Glutamatergic neuron (in vitro differentiated cells): Measurements from ENCODE around the gene GLRA3. TPM values are rescaled to one million over a fixed set of nuclear protein-coding genes. Genes with fewer than 3 reads are reported as not detected.

Source experiments
- DNase-seq: peaks from one replicate; pipeline ENCODE4 v3.0.0; 2022
- H3K27ac Mint-ChIP-seq: one replicate; pipeline ENCODE4 v1.8.0; 2020; ENCODE audit warnings: mild to moderate bottlenecking, mixed read lengths, inconsistent platforms; ENCODE audit not compliant: unreplicated experiment
- H3K27me3 Mint-ChIP-seq: one replicate; pipeline ENCODE4 v1.8.0; 2020; ENCODE audit warnings: mild to moderate bottlenecking, moderate library complexity, mixed read lengths, inconsistent platforms; ENCODE audit not compliant: unreplicated experiment
- H3K36me3 Mint-ChIP-seq: one replicate; pipeline ENCODE4 v1.8.0; 2020; ENCODE audit warnings: mild to moderate bottlenecking, mixed read lengths, inconsistent platforms; ENCODE audit not compliant: unreplicated experiment
- H3K4me1 Mint-ChIP-seq: one replicate; pipeline ENCODE4 v1.8.0; 2020; ENCODE audit warnings: mild to moderate bottlenecking, low read depth, mixed read lengths, inconsistent platforms; ENCODE audit not compliant: unreplicated experiment
- H3K4me3 Mint-ChIP-seq: one replicate; pipeline ENCODE4 v1.8.0; 2020; ENCODE audit warnings: mild to moderate bottlenecking, mixed read lengths, inconsistent platforms; ENCODE audit not compliant: unreplicated experiment
- H3K9me3 Mint-ChIP-seq: one replicate; pipeline ENCODE4 v1.8.0; 2020; ENCODE audit warnings: mild to moderate bottlenecking, moderate library complexity, mixed read lengths, inconsistent platforms; ENCODE audit not compliant: unreplicated experiment
- CTCF ChIP-seq: fragments of 200-600 bp; sonication (generic); IDR thresholded peaks from one replicate; pipeline ENCODE4 v1.5.0; 2021; ENCODE audit not compliant: partially characterized antibody, unreplicated experiment
- total RNA-seq: library from RNA; stranded (reverse); fragmentation: NEBNext Ultra II Directional; extraction: Animal tissue kit (Norgen Biotek cat#: 25700); gene quantifications from one replicate; pipeline ENCODE4 v1.2.1, GENCODE V29; 2021; ENCODE audit not compliant: unreplicated experiment

Gene GLRA3
- total RNA-seq, 1 donor from 2014 or later, result not detected

- peaks cover 4% of the 10 kb centered on the region for H3K36me3 Mint-ChIP-seq
- H3K27ac Mint-ChIP-seq, result no peak overlapping the region
- TF ChIP-seq CTCF, result no peak
- peaks cover 6% of the 10 kb centered on the region for H3K9me3 Mint-ChIP-seq
- DNase-seq, result no peak
- H3K4me1 Mint-ChIP-seq, result peaks cover 1% of the 10 kb centered on the region
- no peak overlapping the region for H3K4me3 Mint-ChIP-seq
- H3K27me3 Mint-ChIP-seq, result peaks cover 2% of the 10 kb centered on the region
Measured at GRCh38 chr4:174690665-174691064, 138.4 kb downstream of the GLRA3 start.

GRCh38 chr4:174689618-174690017, 139.4 kb downstream of the GLRA3 start:
- peaks cover 4% of the 10 kb centered on the region for H3K36me3 Mint-ChIP-seq
- DNase-seq, result no peak
- no peak for TF ChIP-seq CTCF
- H3K27me3 Mint-ChIP-seq, result peaks cover 2% of the 10 kb centered on the region
- no peak overlapping the region for H3K4me3 Mint-ChIP-seq
- H3K27ac Mint-ChIP-seq, result no peak overlapping the region
- H3K4me1 Mint-ChIP-seq, result peaks cover 1% of the 10 kb centered on the region
- H3K9me3 Mint-ChIP-seq, result peaks cover 2% of the 10 kb centered on the region

GRCh38 chr4:174686826-174687225, 142.2 kb downstream of the GLRA3 start:
- Mint-ChIP-seq H3K27me3 (no peaks in the 10 kb centered on the region), H3K36me3 (peaks cover 4% of the 10 kb centered on the region), H3K27ac (no peak overlapping the region), H3K4me3 (no peak overlapping the region), H3K9me3 (peaks cover 2% of the 10 kb centered on the region), H3K4me1 (no peaks in the 10 kb centered on the region)
- DNase-seq, result no peak
- no peak for TF ChIP-seq CTCF

GRCh38 chr4:174681723-174682300, 147.2 kb downstream of the GLRA3 start:
- Mint-ChIP-seq H3K4me3 (no peak overlapping the region), H3K4me1 (no peaks in the 10 kb centered on the region), H3K36me3 (no peaks in the 10 kb centered on the region), H3K27me3 (no peaks in the 10 kb centered on the region), H3K27ac (no peak overlapping the region), H3K9me3 (no peaks in the 10 kb centered on the region)
- DNase-seq, result no peak
- TF ChIP-seq CTCF, result no peak

- Mint-ChIP-seq H3K4me3 (no peak overlapping the region), H3K27me3 (peaks cover 2% of the 10 kb centered on the region), H3K36me3 (no peaks in the 10 kb centered on the region), H3K9me3 (no peaks in the 10 kb centered on the region), H3K27ac (no peak overlapping the region), H3K4me1 (no peaks in the 10 kb centered on the region)
- no peak for DNase-seq
- no peak for TF ChIP-seq CTCF
Measured at GRCh38 chr4:174674305-174674840, 154.7 kb downstream of the GLRA3 start.
